Smooth muscle cell of the umbilical artery (primary cell): ENCODE measurements around the gene PCNP. TPM values are rescaled to one million over a fixed set of nuclear protein-coding genes. Genes with fewer than 3 reads are reported as not detected.

Experiments
- total RNA-seq: library from RNA; depleted of rRNA; stranded (reverse); fragments of >200 nt; gene quantifications from 2 replicates; pipeline ENCODE4 v1.2.3, GENCODE V29; 2014

Gene PCNP, protein sequence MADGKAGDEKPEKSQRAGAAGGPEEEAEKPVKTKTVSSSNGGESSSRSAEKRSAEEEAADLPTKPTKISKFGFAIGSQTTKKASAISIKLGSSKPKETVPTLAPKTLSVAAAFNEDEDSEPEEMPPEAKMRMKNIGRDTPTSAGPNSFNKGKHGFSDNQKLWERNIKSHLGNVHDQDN
- 99.2 and 127 TPM in 2 replicates for total RNA-seq

DNA sequence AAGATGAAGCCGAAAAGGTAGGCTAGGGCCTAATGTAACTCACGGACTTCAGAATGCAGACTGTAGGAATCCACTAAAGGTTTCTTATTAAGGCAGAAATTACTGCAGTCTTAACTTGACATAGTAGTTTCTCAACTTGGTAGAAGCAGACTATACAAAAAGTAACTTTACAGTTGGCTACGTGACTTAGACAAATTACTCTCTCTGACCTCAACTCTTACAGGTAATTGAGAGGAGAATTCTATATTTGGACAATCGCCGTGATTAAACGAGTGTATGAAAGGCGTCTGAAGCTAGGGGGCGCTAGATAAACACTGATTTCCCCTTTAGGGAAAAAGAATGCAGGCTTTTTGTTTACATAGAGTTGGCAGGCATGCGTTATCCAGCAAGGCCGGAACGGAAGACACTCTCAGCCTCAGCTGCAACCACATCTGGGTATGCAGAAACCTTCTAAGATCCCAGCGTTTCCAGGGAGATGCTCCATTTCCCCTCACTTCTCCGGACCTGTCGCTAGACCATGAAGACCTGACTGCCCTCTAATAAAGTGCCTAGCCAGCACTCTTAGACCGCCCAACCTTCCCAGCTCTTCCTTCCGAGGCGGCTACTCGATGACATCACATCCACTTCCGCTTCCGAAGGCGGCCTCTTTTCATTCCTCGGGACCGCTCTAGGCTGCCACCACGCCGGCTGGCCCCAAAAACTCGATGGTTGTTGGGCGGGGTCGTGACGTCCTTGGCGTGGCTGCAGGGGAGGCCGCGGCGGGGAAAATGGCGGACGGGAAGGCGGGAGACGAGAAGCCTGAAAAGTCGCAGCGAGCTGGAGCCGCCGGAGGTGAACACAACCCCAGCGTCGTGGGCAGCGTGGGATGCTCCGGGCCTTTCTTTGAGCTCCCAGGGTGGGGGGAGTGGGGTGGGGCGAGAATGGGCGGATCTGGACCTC, at the start of gene PCNP:
PCNP (plus strand) TSS at position 732 of the 939 bp plus-strand sequence; CDS start at position 768, 36 bp downstream.

DNA sequence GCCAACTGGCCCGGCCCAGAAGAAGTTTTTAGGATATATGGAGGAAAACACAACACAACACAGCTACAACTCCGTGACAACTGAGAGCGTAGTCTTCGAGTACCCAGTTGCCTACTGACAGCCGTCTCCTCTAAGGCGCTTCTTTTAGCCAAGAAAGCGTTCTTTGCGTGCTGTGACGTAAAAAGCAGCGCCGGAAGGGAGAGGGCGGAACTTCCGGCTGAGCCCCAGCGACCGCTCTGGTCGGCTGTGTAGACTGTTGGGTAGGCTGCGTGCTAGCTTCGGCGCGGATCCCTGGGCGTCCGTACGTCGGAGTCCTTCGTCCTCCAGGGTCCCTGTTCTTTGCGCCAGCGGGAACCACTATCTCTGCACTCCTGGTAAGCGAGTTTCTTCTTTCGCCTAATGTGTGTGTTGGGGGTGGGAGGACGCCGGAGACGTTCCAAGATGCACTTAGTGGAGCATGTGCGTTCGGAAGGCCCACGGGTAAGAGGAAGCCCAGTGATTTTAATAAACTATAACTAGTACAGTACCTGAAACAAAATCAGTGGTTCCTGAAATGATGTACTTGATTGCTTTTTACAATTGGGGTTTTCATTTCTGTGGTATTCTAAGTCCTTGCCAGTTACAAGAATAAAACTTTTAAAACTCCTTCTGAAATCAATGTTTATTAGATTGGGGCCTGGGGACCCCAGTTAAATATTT, 12.2 kb upstream of the PCNP start, which contains the start of gene TRMT10C:
TRMT10C (plus strand) TSS at position 239 of the 699 bp plus-strand sequence. CDS start 2,914 bp downstream, outside the sequence.

Other genes with a start within 250 kb of the PCNP start
- gene SENP7, start 61.0 kb upstream of the PCNP start, total RNA-seq, result 8.9 and 9.9 TPM in 2 replicates
- gene TRMT10C, start 12.3 kb upstream of the PCNP start, total RNA-seq, result 22.0 and 27.3 TPM in 2 replicates
- 25.8 and 30.2 TPM in 2 replicates for gene ZBTB11, start 103.0 kb downstream of the PCNP start, total RNA-seq
- gene RPL24, start 112.5 kb downstream of the PCNP start, total RNA-seq, result 591 and 1,533 TPM in 2 replicates
- gene CEP97, start 150.4 kb downstream of the PCNP start, total RNA-seq, result 16.2 and 16.3 TPM in 2 replicates
- 27.3 and 39.5 TPM in 2 replicates for gene NXPE3, start 205.0 kb downstream of the PCNP start, total RNA-seq